HepG2 (cell line): ENCODE results near the gene MRPS25. TPM values are rescaled to one million over a fixed set of nuclear protein-coding genes. Genes with fewer than 3 reads are reported as not detected.

Experiments
- CTCF ChIP-seq: sonication (generic); formaldehyde crosslinking; IDR thresholded peaks from 2 replicates; pipeline ENCODE4 v1.5.0; 2020; ENCODE audit warnings: mild to moderate bottlenecking, missing genetic modification reagents, moderate library complexity
- HOXA5 ChIP-seq: sonication (generic); formaldehyde crosslinking; IDR thresholded peaks from 2 replicates; pipeline ENCODE4 v1.4.0; 2020; ENCODE audit warnings: missing genetic modification reagents
- ISX ChIP-seq: sonication (generic); formaldehyde crosslinking; conservative IDR thresholded peaks from 2 replicates; pipeline ENCODE4 v1.5.0; 2020; ENCODE audit warnings: missing genetic modification reagents
- JDP2 ChIP-seq: sonication (generic); formaldehyde crosslinking; IDR thresholded peaks from 2 replicates; pipeline ENCODE4 v1.8.1; 2022; ENCODE audit warnings: missing genetic modification reagents, borderline replicate concordance
- KDM3A ChIP-seq: IDR thresholded peaks from 2 replicates; pipeline ENCODE4 v1.6.1; 2018; ENCODE audit warnings: low read depth, missing compliant biosample characterization
- MIER2 ChIP-seq: IDR thresholded peaks from 2 replicates; pipeline ENCODE4 v1.6.1; 2016; ENCODE audit warnings: missing biosample characterization, missing genetic modification reagents
- MNT ChIP-seq: fragments of 450-650 bp; IDR thresholded peaks from 2 replicates; pipeline ENCODE4 v1.6.1; 2016
- MTF1 ChIP-seq: sonication (generic); formaldehyde crosslinking; IDR thresholded peaks from 2 replicates; pipeline ENCODE4 v1.5.0; 2020; ENCODE audit warnings: missing genetic modification reagents
- MZF1 ChIP-seq: sonication (generic); formaldehyde crosslinking; IDR thresholded peaks from 2 replicates; pipeline ENCODE4 v1.8.1; 2023; ENCODE audit warnings: mild to moderate bottlenecking, missing genetic modification reagents, borderline replicate concordance
- PLSCR1 ChIP-seq: sonication (generic); formaldehyde crosslinking; IDR thresholded peaks from 2 replicates; pipeline ENCODE4 v1.5.0; 2020; ENCODE audit warnings: missing genetic modification reagents, mild to moderate bottlenecking, borderline replicate concordance
- PRMT3 ChIP-seq: sonication (generic); formaldehyde crosslinking; IDR thresholded peaks from 2 replicates; pipeline ENCODE4 v1.8.1; 2022; ENCODE audit warnings: low read depth, mild to moderate bottlenecking, moderate library complexity, missing genetic modification reagents, borderline replicate concordance
- STAT5B ChIP-seq: sonication (generic); formaldehyde crosslinking; IDR thresholded peaks from 2 replicates; pipeline ENCODE4 v1.4.0; 2020; ENCODE audit warnings: missing genetic modification reagents
- ZNF121 ChIP-seq: sonication (generic); formaldehyde crosslinking; IDR thresholded peaks from 2 replicates; pipeline ENCODE4 v1.5.0; 2020; ENCODE audit warnings: mild to moderate bottlenecking, missing genetic modification reagents
- ZNF235 ChIP-seq: sonication (generic); formaldehyde crosslinking; IDR thresholded peaks from 2 replicates; pipeline ENCODE4 v1.8.1; 2023; ENCODE audit warnings: mild to moderate bottlenecking, missing genetic modification reagents, borderline replicate concordance
- polyA plus RNA-seq, 8 experiments: library from polyadenylated mRNA; depleted of rRNA in 3 of 8; stranded (reverse) in 7 of 8; unstranded in 1 of 8; fragments of >200 nt; fragmentation: Illumina TruSeq in 4 of 8; extraction: Trizol in 4 of 8; gene quantifications; 2 replicates each; pipeline versions ENCODE4 v1.2.1 to v1.2.3, GENCODE V29; 2011 to 2016; ENCODE audit warnings: low read depth in 4 of 8, missing spikeins in 1 of 8, mixed read lengths in 1 of 8; ENCODE audit not compliant: insufficient read depth in 1 of 8
- total RNA-seq, 5 experiments: library from RNA; depleted of rRNA; stranded (reverse); fragments of >200 nt; fragmentation: Illumina TruSeq; extraction: Trizol; gene quantifications; 2 replicates each; pipeline ENCODE4 v1.2.3, GENCODE V29; 2016; ENCODE audit warnings: low read depth in 1 of 5
- TF ChIP-seq, protein P1 (sequence below): sonication (generic); formaldehyde crosslinking; IDR thresholded peaks from 2 replicates; pipeline ENCODE4 v1.5.0; 2020; ENCODE audit warnings: missing genetic modification reagents
- TF ChIP-seq, protein P2 (sequence below): sonication (generic); formaldehyde crosslinking; IDR thresholded peaks from 2 replicates; pipeline ENCODE4 v1.4.0; 2020; ENCODE audit warnings: mild to moderate bottlenecking, missing genetic modification reagents

MRPS25 gene
- total and polyA plus RNA-seq, 2 of the 13 experiments (the other 11 are each of a cell fraction or from before 2014, with no cell fraction given): 60.1 to 74.3 TPM

DNA sequence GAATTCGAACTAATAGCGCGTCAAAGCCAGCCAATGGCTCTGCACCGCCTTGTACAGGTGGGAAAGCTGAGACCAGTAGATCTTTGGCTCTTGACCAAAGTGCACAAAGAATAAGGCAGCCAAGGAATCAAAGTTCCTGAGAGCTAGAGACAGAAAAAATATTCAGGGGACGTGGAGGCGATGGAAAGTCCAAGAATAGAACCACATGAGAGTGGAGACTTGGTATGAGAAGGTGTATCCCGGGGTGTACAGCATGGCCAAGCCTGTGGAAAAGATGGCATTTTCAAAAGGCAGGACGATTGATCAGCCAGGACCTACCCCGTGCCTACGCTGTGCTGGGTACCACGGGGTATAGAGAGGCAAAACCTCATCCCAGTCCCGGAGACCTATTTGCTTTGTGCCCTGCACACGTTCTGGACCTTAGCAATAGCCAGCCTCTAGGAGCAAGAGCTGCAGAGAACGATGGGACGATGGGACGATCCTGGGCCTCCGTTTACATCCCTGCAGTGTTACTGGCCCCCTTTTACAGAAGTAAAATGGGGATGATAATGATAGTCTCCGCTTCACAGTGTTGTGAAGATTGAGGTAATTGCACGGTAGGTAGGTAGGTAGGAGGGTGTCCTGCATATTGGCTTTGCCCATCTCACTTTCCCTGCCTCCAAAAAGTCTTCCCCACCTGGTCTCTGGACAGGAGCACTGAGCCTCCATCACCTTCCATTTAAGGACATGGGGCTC is 34.4 kb upstream of the MRPS25 start (continued):
- TF ChIP-seq PLSCR1 (CRISPR knock-in tag): no peak; the same call in 1 of the 2 replicates
- no peak for TF ChIP-seq JDP2 (CRISPR knock-in tag)
- 0 out of 2 replicates have a peak, but pooled peaks have one; percentile 22 for TF ChIP-seq ZNF235
- TF ChIP-seq KDM3A (CRISPR knock-in tag): no peak; the same call in 1 of the 2 replicates
- no peak for TF ChIP-seq CTCF
- TF ChIP-seq PRMT3 (CRISPR knock-in tag): peak; percentile 84; the same call in 1 of the 2 replicates
- no peak for TF ChIP-seq STAT5B (CRISPR knock-in tag)
- TF ChIP-seq, protein P1, sequence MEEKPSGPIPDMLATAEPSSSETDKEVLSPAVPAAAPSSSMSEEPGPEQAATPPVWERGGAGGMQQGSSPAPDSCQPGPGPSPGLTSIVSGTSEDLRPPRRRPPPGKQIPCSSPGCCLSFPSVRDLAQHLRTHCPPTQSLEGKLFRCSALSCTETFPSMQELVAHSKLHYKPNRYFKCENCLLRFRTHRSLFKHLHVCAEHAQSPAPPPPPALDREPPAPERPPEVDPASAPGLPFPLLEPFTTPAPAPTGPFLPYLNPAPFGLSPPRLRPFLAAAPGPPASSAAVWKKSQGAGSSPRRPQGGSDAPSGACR (CRISPR knock-in tag): no peak
- no peak for TF ChIP-seq MNT
- 0 out of 2 replicates have a peak, but pooled peaks have one; percentile 4 for TF ChIP-seq HOXA5 (CRISPR knock-in tag)
- no peak for TF ChIP-seq ISX (CRISPR knock-in tag)
- TF ChIP-seq MZF1 (CRISPR knock-in tag): no peak
- no peak for TF ChIP-seq MTF1 (CRISPR knock-in tag)
- TF ChIP-seq ZNF121 (CRISPR knock-in tag): no peak
- TF ChIP-seq, protein P2, sequence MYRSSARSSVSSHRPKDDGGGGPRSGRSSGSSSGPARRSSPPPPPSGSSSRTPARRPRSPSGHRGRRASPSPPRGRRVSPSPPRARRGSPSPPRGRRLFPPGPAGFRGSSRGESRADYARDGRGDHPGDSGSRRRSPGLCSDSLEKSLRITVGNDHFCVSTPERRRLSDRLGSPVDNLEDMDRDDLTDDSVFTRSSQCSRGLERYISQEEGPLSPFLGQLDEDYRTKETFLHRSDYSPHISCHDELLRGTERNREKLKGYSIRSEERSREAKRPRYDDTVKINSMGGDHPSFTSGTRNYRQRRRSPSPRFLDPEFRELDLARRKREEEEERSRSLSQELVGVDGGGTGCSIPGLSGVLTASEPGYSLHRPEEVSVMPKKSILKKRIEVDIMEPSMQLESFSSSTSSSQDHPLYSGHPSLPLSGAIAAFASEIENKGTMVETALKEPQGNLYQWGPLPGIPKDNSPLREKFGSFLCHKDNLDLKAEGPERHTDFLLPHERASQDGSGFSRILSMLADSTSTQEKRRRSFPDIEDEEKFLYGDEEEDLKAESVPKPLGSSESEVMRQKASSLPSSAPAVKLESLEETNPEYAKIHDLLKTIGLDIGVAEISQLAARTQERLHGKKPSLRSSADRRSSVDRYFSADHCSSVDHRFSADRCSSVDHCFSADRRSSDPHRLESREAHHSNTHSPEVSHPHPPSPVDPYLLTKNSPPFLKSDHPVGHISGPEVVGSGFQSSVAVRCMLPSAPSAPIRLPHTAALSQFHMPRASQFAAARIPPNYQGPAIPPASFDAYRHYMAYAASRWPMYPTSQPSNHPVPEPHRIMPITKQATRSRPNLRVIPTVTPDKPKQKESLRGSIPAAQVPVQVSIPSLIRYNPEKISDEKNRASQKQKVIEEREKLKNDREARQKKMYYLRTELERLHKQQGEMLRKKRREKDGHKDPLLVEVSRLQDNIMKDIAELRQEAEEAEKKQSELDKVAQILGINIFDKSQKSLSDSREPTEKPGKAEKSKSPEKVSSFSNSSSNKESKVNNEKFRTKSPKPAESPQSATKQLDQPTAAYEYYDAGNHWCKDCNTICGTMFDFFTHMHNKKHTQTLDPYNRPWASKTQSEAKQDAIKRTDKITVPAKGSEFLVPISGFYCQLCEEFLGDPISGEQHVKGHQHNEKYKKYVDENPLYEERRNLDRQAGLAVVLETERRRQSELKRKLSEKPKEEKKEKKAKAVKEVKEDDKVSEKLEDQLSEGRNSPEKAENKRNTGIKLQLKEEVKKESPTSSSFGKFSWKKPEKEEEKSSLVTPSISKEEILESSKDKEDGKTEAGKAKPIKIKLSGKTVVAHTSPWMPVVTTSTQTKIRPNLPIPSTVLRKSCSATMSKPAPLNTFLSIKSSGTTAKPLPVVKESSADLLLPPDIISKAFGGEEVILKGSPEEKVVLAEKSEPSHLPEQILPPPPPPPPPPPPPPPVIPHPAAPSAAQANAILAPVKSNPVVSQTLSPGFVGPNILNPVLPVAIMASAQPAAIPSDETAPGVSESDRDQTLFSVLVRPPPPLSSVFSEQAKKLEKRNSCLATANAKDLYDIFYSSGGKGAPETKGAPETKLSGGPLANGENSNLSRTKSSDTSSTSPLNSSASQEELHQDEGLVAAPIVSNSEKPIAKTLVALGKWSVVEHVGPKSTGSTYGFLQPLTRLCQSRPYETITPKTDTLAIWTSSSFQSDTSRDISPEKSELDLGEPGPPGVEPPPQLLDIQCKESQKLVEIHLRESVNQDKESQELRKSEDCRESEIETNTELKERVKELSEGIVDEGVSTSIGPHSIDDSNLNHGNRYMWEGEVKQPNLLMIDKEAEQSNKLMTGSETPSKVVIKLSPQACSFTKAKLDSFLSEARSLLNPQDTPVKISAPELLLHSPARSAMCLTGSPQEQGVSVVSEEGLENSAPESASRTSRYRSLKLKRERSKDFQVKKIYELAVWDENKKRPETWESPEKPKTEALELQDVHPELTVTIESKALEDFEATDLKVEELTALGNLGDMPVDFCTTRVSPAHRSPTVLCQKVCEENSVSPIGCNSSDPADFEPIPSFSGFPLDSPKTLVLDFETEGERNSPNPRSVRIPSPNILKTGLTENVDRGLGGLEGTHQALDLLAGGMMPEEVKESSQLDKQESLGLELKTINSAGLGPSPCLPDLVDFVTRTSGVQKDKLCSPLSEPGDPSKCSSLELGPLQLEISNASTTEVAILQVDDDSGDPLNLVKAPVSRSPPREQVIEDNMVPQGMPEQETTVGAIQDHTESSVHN (CRISPR knock-in tag): no peak
- TF ChIP-seq MIER2 (CRISPR knock-in tag): no peak
